Midbrain (tissue), 1 donor: ENCODE measurements around the gene TSPAN32.

Source experiments
- DNase-seq: peaks from one replicate; lab custom pipeline; 2025; lab: John Stamatoyannopoulos, UW

The TSPAN32 gene

GRCh38 chr11:2366276-2366675, 64.5 kb downstream of the TSPAN32 start:
- DNase-seq: peak; percentile 69

DNA sequence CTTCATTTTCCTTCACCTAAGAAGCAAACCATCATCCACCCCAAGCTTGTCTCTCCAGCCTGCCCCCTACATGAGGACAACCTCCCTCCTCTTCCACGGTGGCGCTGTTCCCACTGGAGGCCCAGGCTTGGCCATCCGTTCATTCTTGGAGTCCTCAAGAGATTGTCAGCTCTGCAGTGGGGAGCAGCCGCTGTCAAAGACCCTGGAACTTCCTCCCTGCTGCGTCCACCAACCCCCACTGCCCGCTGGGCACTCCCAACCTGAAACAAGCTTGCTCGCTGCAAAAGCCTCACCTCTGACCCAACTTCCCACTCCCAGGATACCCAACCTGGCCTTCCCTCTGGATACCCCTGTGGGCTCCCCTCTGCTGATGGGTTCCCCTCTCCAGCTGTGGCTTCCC, 64.9 kb downstream of the TSPAN32 start:
- DNase-seq: peak; percentile 32

- no peak for DNase-seq
These were observed 65.7 kb downstream of the TSPAN32 start for GRCh38 chr11:2367266-2368160.
